ENCODE results near the gene BCKDK.
"Not testable (repeated sequence)": the region's sequence is repeated elsewhere in the genome, so short reads cannot be mapped to it uniquely, and the experiment has no call there.

DNA sequence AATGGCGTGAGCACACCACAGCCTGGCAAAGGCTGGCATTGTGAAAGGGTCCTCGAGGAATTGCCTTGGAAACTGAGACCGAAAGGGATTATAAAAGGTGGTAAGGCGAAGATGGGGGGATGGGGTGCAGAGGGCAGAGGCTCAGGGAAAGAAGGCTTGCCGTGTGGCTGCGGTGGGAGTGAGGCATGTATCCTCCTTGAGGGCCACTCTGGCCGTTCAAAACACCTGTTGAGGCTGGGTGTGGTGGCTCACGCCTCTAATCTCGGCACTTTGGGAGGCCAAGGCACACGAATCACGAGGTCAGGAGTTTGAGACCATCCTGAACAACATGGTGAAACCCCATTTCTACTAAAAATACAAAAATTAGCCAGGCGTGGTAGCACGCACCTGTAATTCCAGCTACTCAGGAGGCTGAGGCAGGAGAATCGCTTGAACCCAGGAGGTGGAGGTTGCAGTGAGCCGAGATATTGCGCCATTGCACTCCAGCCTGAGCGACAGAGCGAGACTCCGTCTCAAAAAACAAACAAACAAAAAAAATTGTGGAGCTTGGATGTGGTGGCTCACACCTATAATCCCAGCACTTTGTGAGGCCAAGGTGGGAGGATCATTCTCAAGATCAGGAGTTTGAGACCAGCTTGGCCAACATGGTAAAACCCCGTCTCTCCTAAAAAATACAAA lies 28.8 kb downstream of the BCKDK start:
- TF ChIP-seq, protein P1, sequence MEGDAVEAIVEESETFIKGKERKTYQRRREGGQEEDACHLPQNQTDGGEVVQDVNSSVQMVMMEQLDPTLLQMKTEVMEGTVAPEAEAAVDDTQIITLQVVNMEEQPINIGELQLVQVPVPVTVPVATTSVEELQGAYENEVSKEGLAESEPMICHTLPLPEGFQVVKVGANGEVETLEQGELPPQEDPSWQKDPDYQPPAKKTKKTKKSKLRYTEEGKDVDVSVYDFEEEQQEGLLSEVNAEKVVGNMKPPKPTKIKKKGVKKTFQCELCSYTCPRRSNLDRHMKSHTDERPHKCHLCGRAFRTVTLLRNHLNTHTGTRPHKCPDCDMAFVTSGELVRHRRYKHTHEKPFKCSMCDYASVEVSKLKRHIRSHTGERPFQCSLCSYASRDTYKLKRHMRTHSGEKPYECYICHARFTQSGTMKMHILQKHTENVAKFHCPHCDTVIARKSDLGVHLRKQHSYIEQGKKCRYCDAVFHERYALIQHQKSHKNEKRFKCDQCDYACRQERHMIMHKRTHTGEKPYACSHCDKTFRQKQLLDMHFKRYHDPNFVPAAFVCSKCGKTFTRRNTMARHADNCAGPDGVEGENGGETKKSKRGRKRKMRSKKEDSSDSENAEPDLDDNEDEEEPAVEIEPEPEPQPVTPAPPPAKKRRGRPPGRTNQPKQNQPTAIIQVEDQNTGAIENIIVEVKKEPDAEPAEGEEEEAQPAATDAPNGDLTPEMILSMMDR (IDR thresholded peaks at IDR 0.05; ENCODE audit: insufficient read depth, low read length): not testable (repeated sequence)
- TF ChIP-seq, protein P2, sequence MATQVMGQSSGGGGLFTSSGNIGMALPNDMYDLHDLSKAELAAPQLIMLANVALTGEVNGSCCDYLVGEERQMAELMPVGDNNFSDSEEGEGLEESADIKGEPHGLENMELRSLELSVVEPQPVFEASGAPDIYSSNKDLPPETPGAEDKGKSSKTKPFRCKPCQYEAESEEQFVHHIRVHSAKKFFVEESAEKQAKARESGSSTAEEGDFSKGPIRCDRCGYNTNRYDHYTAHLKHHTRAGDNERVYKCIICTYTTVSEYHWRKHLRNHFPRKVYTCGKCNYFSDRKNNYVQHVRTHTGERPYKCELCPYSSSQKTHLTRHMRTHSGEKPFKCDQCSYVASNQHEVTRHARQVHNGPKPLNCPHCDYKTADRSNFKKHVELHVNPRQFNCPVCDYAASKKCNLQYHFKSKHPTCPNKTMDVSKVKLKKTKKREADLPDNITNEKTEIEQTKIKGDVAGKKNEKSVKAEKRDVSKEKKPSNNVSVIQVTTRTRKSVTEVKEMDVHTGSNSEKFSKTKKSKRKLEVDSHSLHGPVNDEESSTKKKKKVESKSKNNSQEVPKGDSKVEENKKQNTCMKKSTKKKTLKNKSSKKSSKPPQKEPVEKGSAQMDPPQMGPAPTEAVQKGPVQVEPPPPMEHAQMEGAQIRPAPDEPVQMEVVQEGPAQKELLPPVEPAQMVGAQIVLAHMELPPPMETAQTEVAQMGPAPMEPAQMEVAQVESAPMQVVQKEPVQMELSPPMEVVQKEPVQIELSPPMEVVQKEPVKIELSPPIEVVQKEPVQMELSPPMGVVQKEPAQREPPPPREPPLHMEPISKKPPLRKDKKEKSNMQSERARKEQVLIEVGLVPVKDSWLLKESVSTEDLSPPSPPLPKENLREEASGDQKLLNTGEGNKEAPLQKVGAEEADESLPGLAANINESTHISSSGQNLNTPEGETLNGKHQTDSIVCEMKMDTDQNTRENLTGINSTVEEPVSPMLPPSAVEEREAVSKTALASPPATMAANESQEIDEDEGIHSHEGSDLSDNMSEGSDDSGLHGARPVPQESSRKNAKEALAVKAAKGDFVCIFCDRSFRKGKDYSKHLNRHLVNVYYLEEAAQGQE (IDR thresholded peaks at IDR 0.05; ENCODE audit: insufficient replicate concordance, low read depth): not testable (repeated sequence)

Data from HL-60 (cell line).